Measurements from ENCODE around the gene MRPL53. TPM values are rescaled to one million over a fixed set of nuclear protein-coding genes. Genes with fewer than 3 reads are reported as not detected.
"Not testable (repeated sequence)": the region's sequence is repeated elsewhere in the genome, so short reads cannot be mapped to it uniquely, and the experiment has no call there.

MRPL53 gene
- total RNA-seq, 1 donor from 2014 or later = 81.3 TPM

DNA sequence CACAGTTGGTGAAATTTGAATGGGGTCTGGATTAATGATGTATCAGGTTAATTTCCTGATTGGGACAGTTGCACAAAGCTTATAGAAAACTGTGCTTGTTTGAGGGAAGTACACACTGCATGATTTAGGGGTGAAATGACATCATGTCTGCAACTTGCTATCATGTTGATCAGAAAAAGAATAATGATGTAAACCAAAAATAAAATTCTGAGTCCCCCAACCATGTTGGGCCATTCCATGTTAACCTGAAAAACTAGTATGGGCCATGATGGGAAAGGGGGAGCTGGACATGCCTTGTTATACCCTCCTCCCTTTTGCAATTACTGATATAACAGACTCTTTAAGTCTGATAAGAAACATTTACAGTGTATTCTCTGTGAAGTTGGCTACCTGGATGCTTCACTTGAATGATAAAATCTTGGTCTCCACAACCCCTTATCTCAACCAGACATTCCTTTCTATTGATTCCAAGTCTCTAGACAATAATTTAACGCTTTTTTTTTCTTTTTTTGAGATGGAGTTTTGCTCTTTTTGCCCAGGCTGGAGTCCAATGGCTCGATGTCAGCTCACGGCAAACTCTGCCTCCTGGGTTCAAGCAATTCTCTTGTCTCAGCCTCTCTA, 21.8 kb downstream of the MRPL53 start:
- peaks cover 6% of the 10 kb centered on the region for H3K4me1 ChIP-seq
- intact Hi-C loops (cut with DNase I) = no loop called here
- no peak for DNase-seq
- no peak overlapping the region for H3K27ac ChIP-seq
- no peak for TF ChIP-seq CTCF (IDR thresholded peaks at IDR 0.05)
- no peak overlapping the region for H3K4me3 ChIP-seq
- H3K27me3 ChIP-seq (ENCODE audit: low read depth) = no peaks in the 10 kb centered on the region
- no peak for ATAC-seq
- H3K9me3 ChIP-seq = no peaks in the 10 kb centered on the region
- no peaks in the 10 kb centered on the region for H3K36me3 ChIP-seq

GRCh38 chr2:74448771-74449170, 23.7 kb downstream of the MRPL53 start:
- no peak for DNase-seq
- no peak overlapping the region for H3K4me3 ChIP-seq
- intact Hi-C loops (cut with DNase I) = no loop called here
- TF ChIP-seq CTCF (IDR thresholded peaks at IDR 0.05) = no peak
- no peaks in the 10 kb centered on the region for H3K36me3 ChIP-seq
- H3K9me3 ChIP-seq = no peaks in the 10 kb centered on the region
- H3K27me3 ChIP-seq (ENCODE audit: low read depth) = no peaks in the 10 kb centered on the region
- no peak overlapping the region for H3K27ac ChIP-seq
- ATAC-seq = no peak
- peaks cover 5% of the 10 kb centered on the region for H3K4me1 ChIP-seq

DNA sequence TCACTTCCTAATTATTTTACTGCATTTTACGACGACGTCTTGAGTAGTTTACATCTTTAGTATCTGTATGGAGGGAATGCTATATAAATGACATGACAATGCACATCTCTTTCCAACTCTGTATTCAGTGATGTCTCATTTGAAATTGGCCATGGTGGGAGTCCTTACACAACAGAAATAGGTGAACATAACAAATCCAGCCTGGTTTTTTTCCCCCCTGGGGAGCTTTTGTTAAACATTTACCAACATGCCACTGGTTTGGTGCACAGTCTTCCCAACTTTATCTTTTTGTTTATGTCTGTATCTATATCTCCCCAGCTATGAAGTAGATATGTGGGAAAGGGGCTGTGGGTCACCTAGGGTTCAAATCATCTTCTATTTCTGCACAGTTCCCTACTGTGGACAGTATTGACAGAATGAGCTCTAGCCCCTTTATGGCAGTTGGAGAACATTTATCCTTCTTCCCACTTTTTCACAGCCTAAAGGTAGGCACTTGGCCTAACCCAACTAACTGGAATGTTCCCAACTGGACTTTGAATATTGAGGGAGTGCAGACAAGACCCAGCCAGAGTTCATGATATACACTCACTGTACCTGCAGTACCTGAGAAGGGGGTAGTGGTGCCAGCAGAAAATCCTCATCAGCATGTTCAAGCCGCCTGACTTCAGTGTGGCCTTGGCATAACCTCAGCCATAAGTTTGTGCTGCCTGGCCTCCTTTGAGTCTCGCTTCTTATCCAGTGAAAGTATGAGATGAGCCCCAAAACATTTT, 25.1 kb downstream of the MRPL53 start:
- intact Hi-C loops (cut with DNase I) = no loop called here
- peaks cover 4% of the 10 kb centered on the region for H3K27me3 ChIP-seq (ENCODE audit: low read depth)
- H3K9me3 ChIP-seq = no peaks in the 10 kb centered on the region
- peaks cover 7% of the 10 kb centered on the region for H3K4me1 ChIP-seq
- no peak overlapping the region for H3K4me3 ChIP-seq
- TF ChIP-seq CTCF (IDR thresholded peaks at IDR 0.05) = no peak
- H3K36me3 ChIP-seq = no peaks in the 10 kb centered on the region
- ATAC-seq (no peak), DNase-seq (no peak)
- H3K27ac ChIP-seq = no peak overlapping the region

DNA sequence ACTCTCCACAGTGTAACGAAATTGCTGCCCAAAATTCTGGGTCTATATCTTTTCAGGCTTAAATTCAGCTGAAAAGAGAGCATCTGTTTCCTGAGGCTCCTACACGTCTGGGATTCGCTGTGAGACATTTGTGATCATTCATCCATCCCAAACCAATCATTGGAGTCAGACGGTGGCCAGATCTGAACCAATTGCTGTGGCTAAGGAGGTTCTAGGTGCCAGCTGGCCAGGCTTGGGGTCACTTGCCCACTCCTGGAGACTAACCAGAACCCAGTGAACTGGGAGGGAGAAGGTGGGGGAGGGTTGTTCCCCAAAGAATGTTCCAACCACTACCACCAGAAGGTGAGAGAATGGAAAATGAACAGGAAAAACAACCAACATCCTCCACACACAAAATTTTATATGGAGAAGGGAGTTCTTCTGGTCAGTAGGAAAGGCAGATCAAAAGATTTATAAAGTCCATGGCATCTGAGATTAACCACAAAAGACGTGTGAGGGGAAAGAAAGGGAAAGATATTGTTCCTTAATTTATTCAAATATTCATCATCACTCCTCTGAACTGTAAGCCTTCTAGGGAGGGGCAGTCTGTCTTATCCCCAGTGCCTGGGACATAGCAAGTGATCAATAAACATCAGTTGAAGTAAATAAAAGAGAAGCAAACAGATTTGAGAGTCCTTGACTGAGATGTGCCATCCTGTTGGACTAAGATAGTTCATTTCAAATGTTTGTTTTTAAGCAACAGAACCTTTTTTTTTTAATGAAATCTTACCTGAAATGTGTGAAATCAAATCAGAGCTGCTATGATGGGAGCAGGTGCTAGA, 27.8 kb downstream of the MRPL53 start:
- Histone ChIP-seq H3K27me3 (ENCODE audit: low read depth) (peaks cover 17% of the 10 kb centered on the region), H3K9me3 (no peaks in the 10 kb centered on the region), H3K27ac (no peak overlapping the region), H3K36me3 (no peaks in the 10 kb centered on the region), H3K4me1 (peaks cover 32% of the 10 kb centered on the region), H3K4me3 (no peak overlapping the region)
- no peak for TF ChIP-seq CTCF (IDR thresholded peaks at IDR 0.05)
- DNase-seq (no peak), ATAC-seq (no peak)
- intact Hi-C loops (cut with DNase I) = no loop called here

DNA sequence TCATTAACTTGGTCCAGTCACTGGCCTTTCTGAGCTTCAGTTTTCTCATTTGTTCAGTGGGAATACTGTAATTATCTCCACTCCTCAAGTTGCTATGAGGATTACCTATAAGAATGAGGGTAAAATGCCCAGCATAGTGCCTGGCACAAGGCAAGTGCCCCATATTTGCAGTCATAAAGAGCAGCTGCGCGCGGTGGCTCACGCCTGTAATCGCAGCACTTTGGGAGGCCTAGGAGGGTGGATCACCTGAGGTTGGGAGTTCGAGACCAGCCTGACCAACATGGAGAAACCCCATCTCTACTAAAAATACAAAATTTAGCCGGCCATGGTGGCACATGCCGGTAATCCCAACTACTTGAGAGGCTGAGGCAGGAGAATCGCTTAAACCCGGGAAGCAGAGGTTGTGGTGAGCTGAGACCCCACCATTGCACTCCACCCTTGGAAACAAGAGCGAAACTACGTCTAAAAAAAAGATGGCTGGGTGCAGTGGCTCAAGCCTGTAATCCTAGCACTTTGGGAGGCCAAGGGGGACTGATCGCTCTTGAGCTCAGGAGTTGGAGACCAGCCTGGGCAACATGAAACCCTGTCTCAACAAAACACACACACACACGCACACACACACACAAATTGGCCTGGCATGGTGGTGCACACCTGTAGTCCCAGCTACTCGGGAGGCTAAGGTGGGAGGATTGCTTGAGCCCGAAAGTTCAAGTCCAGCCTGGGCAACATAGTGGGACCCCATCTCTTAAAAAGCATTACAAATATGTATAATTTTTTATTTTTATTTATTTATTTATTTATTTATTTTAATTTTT, 29.8 kb downstream of the MRPL53 start:
- Histone ChIP-seq H3K27me3 (ENCODE audit: low read depth) (peaks cover 17% of the 10 kb centered on the region), H3K4me3 (peak overlapping the region; percentile 64), H3K4me1 (peaks cover 50% of the 10 kb centered on the region), H3K27ac (peak overlapping the region; percentile 91)
- H3K36me3 ChIP-seq; intact Hi-C loops (cut with DNase I); DNase-seq; ATAC-seq; H3K9me3 ChIP-seq: not testable (repeated sequence)
